HL-60 (cell line): Measurements from ENCODE around the gene SPIN1.

ENCODE experiments used
- DNase-seq, 2 experiments: peaks; one replicate each; pipeline ENCODE4 v3.0.0-alpha.2; 2010 to 2020; ENCODE audit warnings: low read depth in 1 of 2, low spot score in 1 of 2
- H3K27ac ChIP-seq: fragments of 250-450 bp; sonication (Bioruptor Pico); replicated peaks from 2 replicates; pipeline ENCODE4 v1.5.1; 2020; ENCODE audit warnings: mild to moderate bottlenecking, moderate library complexity
- H3K27me3 ChIP-seq: fragments of 250-450 bp; sonication (Bioruptor Pico); 2 replicates; pipeline ENCODE4 v1.5.1; 2021; ENCODE audit warnings: mild to moderate bottlenecking, moderate library complexity; ENCODE audit not compliant: insufficient read depth, poor library complexity, severe bottlenecking
- H3K4me3 ChIP-seq: replicated peaks from 2 replicates; pipeline ENCODE4 v1.5.1; 2011; ENCODE audit warnings: mild to moderate bottlenecking, control low read depth, low read length; ENCODE audit not compliant: insufficient read depth
- CTCF ChIP-seq: IDR thresholded peaks from one replicate; pipeline ENCODE4 v1.5.1; 2011; ENCODE audit warnings: low read length, control low read depth, inconsistent platforms; ENCODE audit not compliant: insufficient read depth
- GABPA ChIP-seq: IDR thresholded peaks from 2 replicates; pipeline ENCODE4 v1.6.1; 2012; ENCODE audit warnings: low read depth
- POLR2AphosphoS5 ChIP-seq: IDR thresholded peaks from 2 replicates; pipeline ENCODE4 v1.6.1; 2012; ENCODE audit warnings: low read depth
- REST ChIP-seq: IDR thresholded peaks from 2 replicates; pipeline ENCODE4 v1.6.1; 2012; ENCODE audit warnings: low read depth; ENCODE audit not compliant: insufficient replicate concordance
- SPI1 ChIP-seq: IDR thresholded peaks from 2 replicates; pipeline ENCODE4 v1.6.1; 2012; ENCODE audit warnings: low read depth, mild to moderate bottlenecking, borderline replicate concordance

The SPIN1 gene

GRCh38 chr9:88476491-88477271, 88.4 kb downstream of the SPIN1 start:
- no peak for DNase-seq
- no peaks in the 10 kb centered on the region for H3K27me3 ChIP-seq
- no peak for TF ChIP-seq POLR2AphosphoS5
- TF ChIP-seq SPI1: no peak
- TF ChIP-seq REST: no peak
- TF ChIP-seq CTCF: no peak
- no peak for TF ChIP-seq GABPA
- no peak overlapping the region for H3K27ac ChIP-seq
- H3K4me3 ChIP-seq: no peak overlapping the region

- Histone ChIP-seq H3K27me3 (no peaks in the 10 kb centered on the region), H3K4me3 (no peak overlapping the region), H3K27ac (no peak overlapping the region)
- TF ChIP-seq SPI1 (no peak), CTCF (no peak), POLR2AphosphoS5 (no peak), GABPA (no peak), REST (no peak)
- no peak for DNase-seq
Observed at GRCh38 chr9:88477300-88477751, 89.1 kb downstream of the SPIN1 start.

GRCh38 chr9:88478246-88478645, 90.0 kb downstream of the SPIN1 start:
- Histone ChIP-seq H3K27me3 (no peaks in the 10 kb centered on the region), H3K4me3 (no peak overlapping the region), H3K27ac (no peak overlapping the region)
- TF ChIP-seq POLR2AphosphoS5 (no peak), GABPA (no peak), REST (no peak), CTCF (no peak), SPI1 (no peak)
- DNase-seq: no peak
